ENCODE measurements around the gene RBM17. TPM values are rescaled to one million over a fixed set of nuclear protein-coding genes. Genes with fewer than 3 reads are reported as not detected.

Gene RBM17
- total and polyA plus RNA-seq, 8 donors = 41.4 to 168 (median 84.7) TPM

DNA sequence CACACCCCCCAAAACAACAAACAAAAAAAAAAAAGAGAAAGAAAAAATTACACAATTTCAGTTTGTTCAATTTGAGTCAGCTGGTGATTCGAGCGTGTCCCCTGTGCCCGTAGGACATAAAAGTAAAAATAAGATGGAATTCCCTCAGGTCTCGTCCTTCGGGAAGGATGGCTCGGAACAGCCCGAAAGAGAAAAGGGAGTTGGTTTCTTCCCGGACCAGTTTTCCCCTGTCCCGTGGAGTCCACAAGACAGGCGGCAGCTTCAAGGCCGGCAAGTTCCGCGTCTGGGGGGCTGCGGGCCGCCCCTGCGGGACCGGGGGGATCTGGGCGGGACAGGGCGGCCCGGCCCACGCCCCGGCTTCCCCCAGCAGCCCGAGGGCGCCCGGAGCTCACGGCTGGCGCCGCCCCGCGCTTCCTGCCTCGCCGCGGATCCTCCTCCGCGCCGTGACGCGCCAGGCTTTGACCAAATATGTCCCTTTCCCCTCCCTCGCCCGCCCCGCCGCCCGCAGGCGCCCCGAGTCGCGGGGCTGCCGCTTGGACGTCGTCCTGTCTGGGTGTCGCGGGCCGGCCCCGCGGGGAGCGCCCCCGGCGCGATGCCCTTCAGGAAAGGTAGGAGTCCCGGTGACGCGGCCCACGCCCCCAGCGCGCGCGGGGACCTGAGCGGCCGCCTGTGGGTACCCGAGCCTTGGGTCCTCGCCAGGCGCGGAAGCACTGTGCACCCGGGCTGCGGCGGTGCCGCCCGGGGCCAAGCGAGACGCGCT, 55.8 kb downstream of the RBM17 start:
- Histone ChIP-seq H3K27ac (peak overlapping the region; percentile 83 to 91 (median 88)), H3K4me3 (peak overlapping the region; percentile 68 to 88 (median 82)), H3K4me1 (peaks cover 13 to 66% (median 30%) of the 10 kb centered on the region in 4 donors), H3K27me3 (peaks cover 0 to 11% (median 0%) of the 10 kb centered on the region in 3 donors), H3K36me3 (peaks cover 0 to 5% (median 2%) of the 10 kb centered on the region in 4 donors), H3K9me3 (no peaks in the 10 kb centered on the region)
- no peak for TF ChIP-seq EP300 (IDR thresholded peaks at IDR 0.05)
- peak; percentile 35 to 83 (median 78) for TF ChIP-seq POLR2AphosphoS5 (IDR thresholded peaks at IDR 0.05)
- TF ChIP-seq POLR2A (IDR thresholded peaks at IDR 0.05) = peak in 1 of 4 donors; percentile 19
- TF ChIP-seq, protein P1, sequence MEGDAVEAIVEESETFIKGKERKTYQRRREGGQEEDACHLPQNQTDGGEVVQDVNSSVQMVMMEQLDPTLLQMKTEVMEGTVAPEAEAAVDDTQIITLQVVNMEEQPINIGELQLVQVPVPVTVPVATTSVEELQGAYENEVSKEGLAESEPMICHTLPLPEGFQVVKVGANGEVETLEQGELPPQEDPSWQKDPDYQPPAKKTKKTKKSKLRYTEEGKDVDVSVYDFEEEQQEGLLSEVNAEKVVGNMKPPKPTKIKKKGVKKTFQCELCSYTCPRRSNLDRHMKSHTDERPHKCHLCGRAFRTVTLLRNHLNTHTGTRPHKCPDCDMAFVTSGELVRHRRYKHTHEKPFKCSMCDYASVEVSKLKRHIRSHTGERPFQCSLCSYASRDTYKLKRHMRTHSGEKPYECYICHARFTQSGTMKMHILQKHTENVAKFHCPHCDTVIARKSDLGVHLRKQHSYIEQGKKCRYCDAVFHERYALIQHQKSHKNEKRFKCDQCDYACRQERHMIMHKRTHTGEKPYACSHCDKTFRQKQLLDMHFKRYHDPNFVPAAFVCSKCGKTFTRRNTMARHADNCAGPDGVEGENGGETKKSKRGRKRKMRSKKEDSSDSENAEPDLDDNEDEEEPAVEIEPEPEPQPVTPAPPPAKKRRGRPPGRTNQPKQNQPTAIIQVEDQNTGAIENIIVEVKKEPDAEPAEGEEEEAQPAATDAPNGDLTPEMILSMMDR (IDR thresholded peaks at IDR 0.05) = no peak
- intact Hi-C loops (cut with DNase I; ENCODE audit: low total_unique reads) = no loop called here
- peak; percentile 90 to 96 for DNase-seq
- 0 to 1% (median 1%) methylated on average over 36 to 81 of the region's 81 CpGs for WGBS, 5 donors

DNA sequence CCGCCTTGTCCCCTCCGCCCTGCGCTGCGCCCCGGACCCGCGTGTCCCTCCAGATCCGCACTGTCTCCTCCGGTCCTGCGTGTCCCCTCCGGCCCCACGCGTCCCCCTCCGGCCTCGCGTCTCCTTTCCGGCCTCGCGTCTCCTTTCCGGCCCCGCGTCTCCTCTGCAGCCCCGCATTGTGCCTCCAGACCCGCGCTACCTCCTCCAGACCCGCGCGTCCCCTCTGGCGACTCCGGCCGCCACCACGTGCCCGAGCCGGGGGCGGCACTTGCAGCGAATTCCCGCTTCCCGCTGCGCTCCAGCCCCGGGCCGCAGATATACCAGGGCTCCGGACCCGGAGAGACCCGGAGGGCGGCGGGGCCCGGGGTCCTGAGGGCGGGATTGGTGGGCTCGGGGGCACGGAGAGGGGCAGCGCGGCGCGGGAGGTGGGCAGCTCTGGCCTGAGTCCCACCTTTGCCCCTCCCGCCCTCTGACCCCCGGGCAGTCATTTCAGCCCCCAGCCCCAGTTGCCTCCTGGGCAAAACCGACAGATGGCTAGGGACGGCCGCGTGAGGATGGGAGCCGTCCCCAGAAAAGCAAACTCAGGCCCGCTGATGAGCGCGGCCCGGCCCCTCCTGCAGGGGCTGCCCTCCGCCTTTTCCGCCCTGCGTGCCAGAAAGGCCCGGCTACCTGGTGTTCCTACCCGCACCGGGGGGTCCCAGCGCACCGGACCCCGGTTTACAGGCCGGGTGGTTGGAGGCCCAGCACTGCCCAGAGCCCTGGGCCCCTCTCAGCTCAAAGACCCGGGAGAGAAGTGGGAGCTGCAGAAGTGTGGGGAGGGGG, 56.5 kb downstream of the RBM17 start:
- intact Hi-C loops (cut with DNase I; ENCODE audit: low total_unique reads) = no loop called here
- H3K9me3 ChIP-seq = no peaks in the 10 kb centered on the region
- DNase-seq = peak in 1 of 2 donors; percentile 67
- peaks cover 13 to 62% (median 30%) of the 10 kb centered on the region in 4 donors for H3K4me1 ChIP-seq
- H3K36me3 ChIP-seq = peaks cover 0 to 5% (median 2%) of the 10 kb centered on the region in 4 donors
- peaks cover 0 to 6% (median 0%) of the 10 kb centered on the region in 3 donors for H3K27me3 ChIP-seq
- 1 to 4% (median 2%) methylated on average over 31 to 76 of the region's 76 CpGs for WGBS, 5 donors
- H3K4me3 ChIP-seq = peak overlapping the region; percentile 68 to 88 (median 82)
- H3K27ac ChIP-seq = peak overlapping the region; percentile 83 to 91 (median 88)
- TF ChIP-seq POLR2A (IDR thresholded peaks at IDR 0.05) = no peak
- TF ChIP-seq POLR2AphosphoS5 (IDR thresholded peaks at IDR 0.05) = no peak
- TF ChIP-seq, protein P1 (IDR thresholded peaks at IDR 0.05) = no peak
- TF ChIP-seq EP300 (IDR thresholded peaks at IDR 0.05) = no peak

DNA sequence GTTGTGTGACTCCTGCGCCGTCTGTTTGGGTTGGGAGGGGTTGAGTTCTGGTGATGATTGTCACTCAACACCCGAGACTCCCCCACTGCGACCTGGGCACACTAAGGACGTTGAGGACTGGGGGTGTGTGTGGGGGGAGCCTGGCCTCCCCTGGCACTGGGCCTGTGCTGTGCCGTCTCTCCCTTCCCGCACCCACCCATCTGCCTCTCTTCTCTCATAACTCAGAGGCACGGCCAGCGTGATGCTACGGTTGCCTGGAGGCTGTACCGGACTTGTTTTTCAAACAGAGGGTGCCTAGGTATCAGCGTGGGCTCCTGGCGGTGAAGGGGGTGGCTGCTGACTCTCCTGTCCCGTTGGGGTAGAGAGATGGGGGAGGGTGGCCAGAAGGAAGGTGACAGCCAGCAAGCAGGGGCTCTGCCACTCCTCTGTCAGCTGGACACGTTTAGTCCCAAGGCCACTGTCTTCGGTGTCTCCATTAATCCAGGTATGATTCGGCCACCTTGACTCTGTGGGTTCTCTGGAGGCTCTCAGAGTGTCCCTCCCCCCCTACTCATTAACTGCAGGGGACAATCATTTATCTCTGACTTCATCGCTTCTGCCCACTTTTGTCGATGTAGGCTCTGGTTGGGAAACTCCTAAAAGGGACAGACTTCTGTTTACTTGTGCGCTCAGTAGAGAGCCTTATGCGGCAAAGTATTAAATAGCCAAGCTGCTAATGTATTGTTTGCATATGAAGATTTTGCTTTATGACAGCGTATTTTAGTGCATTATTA, 57.4 kb downstream of the RBM17 start:
- H3K27me3 ChIP-seq = no peaks in the 10 kb centered on the region
- intact Hi-C loops (cut with DNase I; ENCODE audit: low total_unique reads) = no loop called here
- no peak for TF ChIP-seq POLR2A (IDR thresholded peaks at IDR 0.05)
- TF ChIP-seq EP300 (IDR thresholded peaks at IDR 0.05) = no peak
- TF ChIP-seq POLR2AphosphoS5 (IDR thresholded peaks at IDR 0.05) = no peak
- peak overlapping the region in 4 of 5 donors; percentile 33 to 91 (median 88) for H3K27ac ChIP-seq
- H3K36me3 ChIP-seq = peaks cover 0 to 5% (median 2%) of the 10 kb centered on the region in 4 donors
- no peaks in the 10 kb centered on the region for H3K9me3 ChIP-seq
- DNase-seq = peak in 1 of 2 donors; percentile 49
- 58 to 77% (median 69%) methylated on average over 17 to 22 of the region's 22 CpGs for WGBS, 5 donors
- peak overlapping the region; percentile 68 to 88 (median 82) for H3K4me3 ChIP-seq
- peaks cover 20 to 63% (median 34%) of the 10 kb centered on the region in 4 donors for H3K4me1 ChIP-seq

DNA sequence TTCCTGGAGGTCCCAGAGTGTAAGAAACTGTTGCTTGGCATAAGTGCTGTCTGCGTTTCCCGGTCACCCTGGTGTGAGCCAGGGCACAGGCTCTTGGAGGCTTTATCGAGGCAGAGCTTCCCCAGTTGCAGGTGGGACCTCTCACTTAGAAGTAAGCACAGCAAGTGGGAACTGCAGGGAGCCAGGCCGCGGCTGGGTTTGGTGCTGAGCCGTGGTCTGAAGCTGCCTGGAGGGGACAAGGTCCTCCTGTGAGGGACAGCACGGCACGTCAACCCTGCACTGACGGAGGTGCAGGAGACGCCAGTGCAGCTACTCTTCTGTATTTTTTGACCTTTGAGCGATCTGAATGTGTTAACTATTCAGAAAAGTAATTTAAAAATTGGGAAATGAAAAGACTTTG, 58.1 kb downstream of the RBM17 start:
- TF ChIP-seq POLR2AphosphoS5 (IDR thresholded peaks at IDR 0.05) (no peak), POLR2A (IDR thresholded peaks at IDR 0.05) (no peak), EP300 (IDR thresholded peaks at IDR 0.05) (no peak)
- TF ChIP-seq, protein P1 (IDR thresholded peaks at IDR 0.05) = no peak

More for the DNA sequence above, 58.1 kb downstream of the RBM17 start:
- 84 to 91% (median 86%) methylated on average over 8 to 11 of the region's 11 CpGs for WGBS, 5 donors
- DNase-seq = no peak
- no peaks in the 10 kb centered on the region for H3K9me3 ChIP-seq
- H3K4me3 ChIP-seq = peak overlapping the region in 2 of 4 donors; percentile 76 to 88
- no peak overlapping the region for H3K27ac ChIP-seq
- no peaks in the 10 kb centered on the region for H3K27me3 ChIP-seq
- H3K4me1 ChIP-seq = peaks cover 21 to 62% (median 36%) of the 10 kb centered on the region in 4 donors
- intact Hi-C loops (cut with DNase I; ENCODE audit: low total_unique reads) = no loop called here
- peaks cover 0 to 5% (median 2%) of the 10 kb centered on the region in 4 donors for H3K36me3 ChIP-seq
